HUDEP-2 (cell line): Measurements from ENCODE around the gene FAM180A.
"Not testable (repeated sequence)": the region's sequence is repeated elsewhere in the genome, so short reads cannot be mapped to it uniquely, and the experiment has no call there.

ENCODE experiments used
- DNase-seq, 76 experiments: peaks; one replicate each; lab custom pipeline; 2025; ENCODE audit not compliant: unreplicated experiment in 76 of 76; lab: John Stamatoyannopoulos, UW

Gene FAM180A

GRCh38 chr7:135742371-135742770 lies 6.2 kb downstream of the FAM180A start:
- peak in 1 of 76 experiments; percentile 25 for DNase-seq

GRCh38 chr7:135741905-135742304 lies 6.7 kb downstream of the FAM180A start:
- peak in 60 of 76 experiments; percentile 4 to 83 (median 42) for DNase-seq

GRCh38 chr7:135740889-135741288 lies 7.7 kb downstream of the FAM180A start:
- no peak for DNase-seq

GRCh38 chr7:135737306-135737647 lies 11.3 kb downstream of the FAM180A start:
- DNase-seq, result not testable (repeated sequence)

- no peak for DNase-seq
Observed at GRCh38 chr7:135736586-135737305, 11.9 kb downstream of the FAM180A start.

GRCh38 chr7:135734343-135734689 lies 14.3 kb downstream of the FAM180A start:
- no peak for DNase-seq

GRCh38 chr7:135733603-135734342 lies 14.8 kb downstream of the FAM180A start:
- DNase-seq, result no peak

GRCh38 chr7:135731131-135731530 lies 17.5 kb downstream of the FAM180A start:
- DNase-seq, result peak in 33 of 76 experiments; percentile 4 to 87 (median 40)

GRCh38 chr7:135729230-135729629 lies 19.4 kb downstream of the FAM180A start:
- DNase-seq, result no peak

GRCh38 chr7:135728136-135728669 lies 20.4 kb downstream of the FAM180A start, which contains the start of gene SLC13A4:
TSS of gene SLC13A4 (minus strand) at chr7:135728186. CDS start at chr7:135727496, 690 bp downstream.
- DNase-seq, result no peak

GRCh38 chr7:135726911-135727673 lies 21.5 kb downstream of the FAM180A start:
- DNase-seq, result no peak

GRCh38 chr7:135726276-135726788 lies 22.3 kb downstream of the FAM180A start:
- no peak for DNase-seq

GRCh38 chr7:135723411-135723810 lies 25.2 kb downstream of the FAM180A start:
- peak in 12 of 76 experiments; percentile 7 to 37 (median 23) for DNase-seq

GRCh38 chr7:135721198-135721820 lies 27.3 kb downstream of the FAM180A start:
- no peak for DNase-seq

- DNase-seq, result no peak
Observed at GRCh38 chr7:135719688-135720087, 28.9 kb downstream of the FAM180A start.

GRCh38 chr7:135718794-135719437 lies 29.7 kb downstream of the FAM180A start:
- DNase-seq, result no peak

- DNase-seq, result no peak
Observed at GRCh38 chr7:135718219-135718618, 30.4 kb downstream of the FAM180A start.

- no peak for DNase-seq
Observed at GRCh38 chr7:135717693-135718092, 30.9 kb downstream of the FAM180A start.

GRCh38 chr7:135716677-135717238 lies 31.9 kb downstream of the FAM180A start:
- DNase-seq, result no peak

GRCh38 chr7:135715673-135716072 lies 32.9 kb downstream of the FAM180A start:
- DNase-seq, result no peak
